Activated naive CD4-positive, alpha-beta T cell treated with anti-CD3 and anti-CD28 coated beads for 36 hours (primary cell): Measurements from ENCODE around the gene OR8K1. TPM values are rescaled to one million over a fixed set of nuclear protein-coding genes. Genes with fewer than 3 reads are reported as not detected.

Source experiments
- CTCF ChIA-PET: fragments of 350-600 bp; sonication (Branson Sonifier 250); formaldehyde crosslinking; loops from one replicate; lab custom pipeline; 2021; ENCODE audit warnings: antibody characterized with exemption; lab: Charles Lee
- DNase-seq: peaks from one replicate; pipeline ENCODE4 v3.0.0-alpha.2; 2020
- H3K27ac Mint-ChIP-seq: one replicate; pipeline ENCODE4 v1.8.0; 2021; ENCODE audit warnings: mild to moderate bottlenecking, mixed read lengths
- H3K27me3 Mint-ChIP-seq: one replicate; pipeline ENCODE4 v1.8.0; 2021; ENCODE audit warnings: low read depth, mixed read lengths
- H3K36me3 Mint-ChIP-seq: one replicate; pipeline ENCODE4 v1.8.0; 2021; ENCODE audit warnings: low read depth, mixed read lengths
- H3K4me1 Mint-ChIP-seq: one replicate; pipeline ENCODE4 v1.8.0; 2021; ENCODE audit warnings: low read depth, mixed read lengths
- H3K4me3 Mint-ChIP-seq: one replicate; pipeline ENCODE4 v1.8.0; 2021; ENCODE audit warnings: mild to moderate bottlenecking, moderate library complexity, mixed read lengths
- H3K9me3 Mint-ChIP-seq: one replicate; pipeline ENCODE4 v1.8.0; 2021; ENCODE audit warnings: mixed read lengths
- intact Hi-C: fragments of 100-400 bp; cut with micrococcal nuclease; formaldehyde crosslinking; loops from one replicate; pipeline ENCODE4 v1.15.1; 2023
- total RNA-seq, 2 experiments: library from RNA; stranded (reverse); gene quantifications; one replicate each; pipeline ENCODE4 v1.2.3, GENCODE V29; 2021

Gene OR8K1
- total RNA-seq: not detected

GRCh38 chr11:56345739-56346138 lies at the start of gene OR8K1:
Gene OR8K1 (plus strand): TSS chr11:56346039. CDS start chr11:56346039, 0 bp downstream.
- Mint-ChIP-seq H3K4me1 (no peaks in the 10 kb centered on the region), H3K9me3 (peaks cover 15% of the 10 kb centered on the region), H3K4me3 (no peak within 1 kb of the TSS), H3K27ac (no peak within 1 kb of the TSS), H3K36me3 (no peaks in the 10 kb centered on the region), H3K27me3 (no peaks in the 10 kb centered on the region)
- CTCF ChIA-PET: no interaction called here
- intact Hi-C loops: no loop called here
- no peak for DNase-seq

- no peak overlapping the region for H3K4me3 Mint-ChIP-seq
- H3K36me3 Mint-ChIP-seq: no peaks in the 10 kb centered on the region
- DNase-seq: no peak
Measured at GRCh38 chr11:56296898-56297297, 48.9 kb upstream of the OR8K1 start.

GRCh38 chr11:56307836-56308235 lies 38.0 kb upstream of the OR8K1 start:
- Mint-ChIP-seq H3K27ac (no peak overlapping the region), H3K4me1 (no peaks in the 10 kb centered on the region), H3K9me3 (peaks cover 6% of the 10 kb centered on the region), H3K27me3 (no peaks in the 10 kb centered on the region), H3K4me3 (no peak overlapping the region), H3K36me3 (no peaks in the 10 kb centered on the region)
- CTCF ChIA-PET: no interaction called here
- DNase-seq: no peak
- intact Hi-C loops: no loop called here

More at GRCh38 chr11:56296898-56297297, 48.9 kb upstream of the OR8K1 start:
- Mint-ChIP-seq H3K4me1 (no peaks in the 10 kb centered on the region), H3K27ac (no peak overlapping the region), H3K27me3 (no peaks in the 10 kb centered on the region), H3K9me3 (peaks cover 2% of the 10 kb centered on the region)
- CTCF ChIA-PET: no interaction called here
- intact Hi-C loops: no loop called here

DNA sequence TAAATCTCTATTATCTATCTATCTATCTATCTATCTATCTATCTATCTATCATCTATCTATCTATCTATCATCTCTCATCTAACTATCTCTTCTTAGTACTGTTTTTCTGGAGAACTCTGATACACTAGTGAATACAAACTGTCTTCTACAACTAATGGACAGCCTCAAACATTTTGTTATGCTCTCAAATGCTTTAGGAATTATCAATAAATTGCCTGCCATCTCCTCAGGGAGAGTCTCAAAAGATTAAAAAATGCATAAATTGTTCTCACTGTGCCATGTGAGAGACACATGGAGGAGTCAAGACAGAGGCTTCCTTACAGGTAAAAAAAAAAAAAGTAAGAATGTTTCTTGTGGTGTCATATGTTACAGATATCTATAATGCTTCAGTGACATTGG lies 31.0 kb upstream of the OR8K1 start, which contains the start of gene OR8K3:
OR8K3 (plus strand) TSS at position 301 of the 400 bp plus-strand sequence. CDS start 3,163 bp downstream, outside the sequence.
- DNase-seq: no peak
- CTCF ChIA-PET: no interaction called here
- intact Hi-C loops: no loop called here
- Mint-ChIP-seq H3K36me3 (no peaks in the 10 kb centered on the region), H3K27me3 (no peaks in the 10 kb centered on the region), H3K27ac (no peak within 1 kb of the TSS), H3K4me3 (no peak within 1 kb of the TSS), H3K4me1 (no peaks in the 10 kb centered on the region), H3K9me3 (peaks cover 5% of the 10 kb centered on the region)

DNA sequence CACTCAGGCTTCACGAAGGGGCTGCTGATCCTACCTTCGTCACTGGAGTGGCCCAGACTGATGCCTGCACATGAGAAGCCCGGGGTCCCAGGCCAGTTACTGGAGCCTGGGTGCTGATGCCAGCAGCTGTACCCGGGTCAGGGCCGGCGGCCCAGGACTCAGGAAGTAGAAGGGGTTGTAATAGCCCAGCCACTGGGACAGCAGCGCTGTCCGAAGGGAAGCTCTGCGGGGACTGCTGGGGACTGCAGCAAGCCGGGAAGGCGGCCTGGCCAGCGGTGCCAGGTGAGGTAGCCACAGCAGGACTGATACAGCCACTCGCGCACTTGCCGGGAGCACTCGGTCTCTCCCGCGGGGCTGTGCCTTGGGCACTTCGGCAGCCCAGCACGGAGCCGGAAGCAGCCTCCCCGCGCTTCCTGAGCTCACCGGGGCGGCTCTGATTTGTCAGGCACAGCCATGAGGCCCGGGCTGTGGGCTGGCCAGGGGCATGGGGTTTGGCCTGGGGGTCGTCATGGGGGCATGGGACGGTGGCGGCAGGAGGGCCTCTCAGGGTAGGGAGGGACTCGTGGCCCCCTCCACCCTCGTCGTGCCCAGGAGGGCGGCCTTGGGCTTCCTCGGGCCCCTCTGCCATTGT lies 13.9 kb upstream of the OR8K1 start:
- Mint-ChIP-seq H3K9me3 (peaks cover 9% of the 10 kb centered on the region), H3K4me3 (no peak overlapping the region), H3K27me3 (no peaks in the 10 kb centered on the region), H3K36me3 (no peaks in the 10 kb centered on the region), H3K27ac (no peak overlapping the region), H3K4me1 (no peaks in the 10 kb centered on the region)
- CTCF ChIA-PET: no interaction called here
- DNase-seq: no peak
- intact Hi-C loops: no loop called here

DNA sequence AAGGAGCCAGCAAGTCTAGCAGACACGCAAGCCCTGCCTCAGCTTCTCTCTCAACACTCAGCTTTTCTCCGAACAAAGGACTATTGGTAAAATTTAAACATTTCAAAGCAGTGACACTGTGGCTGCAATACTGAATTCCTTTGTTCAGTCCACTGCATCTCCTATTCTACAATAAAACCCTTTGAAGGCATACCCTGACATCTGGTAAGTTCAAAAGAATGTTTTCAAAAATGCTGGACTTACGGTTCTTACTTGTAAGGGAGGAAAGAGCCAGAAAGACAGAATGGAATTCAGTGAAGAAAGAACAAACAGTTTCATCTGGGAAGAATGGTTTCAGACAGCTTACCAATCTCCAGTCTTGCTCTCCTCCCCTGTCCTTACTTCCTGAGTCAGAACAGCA lies 12.7 kb upstream of the OR8K1 start:
- Mint-ChIP-seq H3K4me3 (no peak overlapping the region), H3K9me3 (peaks cover 6% of the 10 kb centered on the region), H3K27me3 (no peaks in the 10 kb centered on the region), H3K4me1 (no peaks in the 10 kb centered on the region), H3K27ac (no peak overlapping the region), H3K36me3 (no peaks in the 10 kb centered on the region)
- intact Hi-C loops: no loop called here
- no peak for DNase-seq
- CTCF ChIA-PET: no interaction called here

- H3K27ac Mint-ChIP-seq: no peak overlapping the region
- no peak overlapping the region for H3K4me3 Mint-ChIP-seq
- intact Hi-C loops: no loop called here
- no peaks in the 10 kb centered on the region for H3K27me3 Mint-ChIP-seq
- no peaks in the 10 kb centered on the region for H3K36me3 Mint-ChIP-seq
- H3K4me1 Mint-ChIP-seq: no peaks in the 10 kb centered on the region
- H3K9me3 Mint-ChIP-seq: peaks cover 19% of the 10 kb centered on the region
- CTCF ChIA-PET: no interaction called here
- no peak for DNase-seq
Measured at GRCh38 chr11:56340289-56340688, 5.5 kb upstream of the OR8K1 start.

GRCh38 chr11:56353991-56354390 lies 8.2 kb downstream of the OR8K1 start, which contains the start of gene OR8J1:
Gene OR8J1 (plus strand): TSS chr11:56354291. CDS start chr11:56360247, 5,956 bp downstream.
- H3K4me1 Mint-ChIP-seq: no peaks in the 10 kb centered on the region
- H3K36me3 Mint-ChIP-seq: no peaks in the 10 kb centered on the region
- H3K4me3 Mint-ChIP-seq: no peak within 1 kb of the TSS
- CTCF ChIA-PET: no interaction called here
- DNase-seq: no peak
- peaks cover 2% of the 10 kb centered on the region for H3K9me3 Mint-ChIP-seq
- intact Hi-C loops: no loop called here
- no peaks in the 10 kb centered on the region for H3K27me3 Mint-ChIP-seq
- no peak within 1 kb of the TSS for H3K27ac Mint-ChIP-seq

- Mint-ChIP-seq H3K4me1 (no peaks in the 10 kb centered on the region), H3K9me3 (peaks cover 7% of the 10 kb centered on the region), H3K4me3 (no peak within 1 kb of the TSS), H3K36me3 (no peaks in the 10 kb centered on the region), H3K27ac (no peak within 1 kb of the TSS), H3K27me3 (no peaks in the 10 kb centered on the region)
- intact Hi-C loops: no loop called here
- CTCF ChIA-PET: no interaction called here
- no peak for DNase-seq
Measured at GRCh38 chr11:56375324-56375723, 29.5 kb downstream of the OR8K1 start, which contains the start of gene OR8U1. Gene OR8U1 (plus strand): TSS chr11:56375624. CDS start chr11:56375624, 0 bp downstream.

- peaks cover 4% of the 10 kb centered on the region for H3K9me3 Mint-ChIP-seq
- intact Hi-C loops: no loop called here
- H3K4me1 Mint-ChIP-seq: no peaks in the 10 kb centered on the region
- CTCF ChIA-PET: no interaction called here
- no peak for DNase-seq
- H3K27me3 Mint-ChIP-seq: no peaks in the 10 kb centered on the region
- H3K27ac Mint-ChIP-seq: no peak overlapping the region
- no peak overlapping the region for H3K4me3 Mint-ChIP-seq
- no peaks in the 10 kb centered on the region for H3K36me3 Mint-ChIP-seq
Measured at GRCh38 chr11:56380120-56380519, 34.3 kb downstream of the OR8K1 start.

DNA sequence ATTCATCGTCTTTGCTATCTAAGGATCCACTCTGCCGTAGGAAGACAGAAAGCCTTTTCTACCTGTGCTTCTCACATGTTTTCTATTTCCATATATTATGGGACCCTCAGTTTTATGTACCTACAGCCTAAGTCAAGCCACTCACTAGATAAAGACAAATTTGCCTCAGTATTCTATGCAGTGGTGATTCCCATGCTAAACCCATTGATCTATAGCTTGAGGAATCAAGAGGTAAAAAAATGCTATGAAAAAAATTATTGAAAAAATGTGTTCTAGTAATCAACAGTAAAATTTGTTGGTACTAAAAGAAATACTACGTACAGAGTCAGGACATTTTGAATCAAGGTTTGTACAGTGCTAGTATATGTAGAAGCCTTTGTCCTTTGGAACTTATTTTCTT lies 48.5 kb downstream of the OR8K1 start:
- CTCF ChIA-PET: no interaction called here

GRCh38 chr11:56396047-56396446 lies 50.2 kb downstream of the OR8K1 start:
- H3K9me3 Mint-ChIP-seq: peaks cover 9% of the 10 kb centered on the region
- H3K36me3 Mint-ChIP-seq: no peaks in the 10 kb centered on the region
- H3K4me3 Mint-ChIP-seq: no peak overlapping the region
- intact Hi-C loops: no loop called here
- CTCF ChIA-PET: no interaction called here
- DNase-seq: no peak
- H3K27ac Mint-ChIP-seq: no peak overlapping the region
- no peaks in the 10 kb centered on the region for H3K27me3 Mint-ChIP-seq
- no peaks in the 10 kb centered on the region for H3K4me1 Mint-ChIP-seq

More for the DNA sequence above, 48.5 kb downstream of the OR8K1 start:
- intact Hi-C loops: no loop called here
- Mint-ChIP-seq H3K36me3 (no peaks in the 10 kb centered on the region), H3K4me3 (no peak overlapping the region), H3K27ac (no peak overlapping the region), H3K4me1 (no peaks in the 10 kb centered on the region), H3K27me3 (no peaks in the 10 kb centered on the region), H3K9me3 (peaks cover 9% of the 10 kb centered on the region)
- no peak for DNase-seq
